ENCODE results near the gene ALPK3. TPM values are rescaled to one million over a fixed set of nuclear protein-coding genes. Genes with fewer than 3 reads are reported as not detected.

The ALPK3 gene
- total RNA-seq, 1 donor from 2014 or later, result 94.2 TPM

- no peaks in the 10 kb centered on the region for H3K27me3 Mint-ChIP-seq (ENCODE audit: unreplicated experiment)
- H3K27ac Mint-ChIP-seq (ENCODE audit: unreplicated experiment), result no peak overlapping the region
- no peaks in the 10 kb centered on the region for H3K9me3 Mint-ChIP-seq (ENCODE audit: unreplicated experiment)
- H3K4me1 Mint-ChIP-seq (ENCODE audit: unreplicated experiment), result peaks cover 11% of the 10 kb centered on the region
- H3K36me3 Mint-ChIP-seq (ENCODE audit: low read depth, unreplicated experiment), result peaks cover 24% of the 10 kb centered on the region
- DNase-seq (ENCODE audit: low spot score), result no peak
- no peak for TF ChIP-seq CTCF (IDR thresholded peaks at IDR 0.05; ENCODE audit: unreplicated experiment)
- H3K4me3 Mint-ChIP-seq (ENCODE audit: unreplicated experiment), result no peak overlapping the region
Measured at GRCh38 chr15:84804005-84804900, 12.9 kb upstream of the ALPK3 start.

DNA sequence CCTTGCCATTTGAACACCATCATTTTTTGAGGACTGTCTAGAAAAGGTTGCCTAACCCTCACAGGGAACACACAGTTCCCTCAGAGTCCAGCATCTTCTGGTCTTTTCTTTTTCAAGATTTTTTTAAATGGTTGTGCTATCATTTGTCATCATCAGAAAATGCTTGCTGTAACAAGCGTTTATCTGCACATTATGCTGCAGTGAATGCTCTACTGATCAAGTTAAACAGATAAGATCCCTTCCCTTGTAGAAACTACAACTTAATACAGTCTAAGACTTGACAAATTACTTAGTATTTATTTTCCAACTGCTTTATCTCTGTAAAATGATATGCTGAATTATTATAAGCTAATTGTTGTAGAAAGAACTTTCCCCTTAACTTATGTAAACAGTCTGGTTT, 11.9 kb upstream of the ALPK3 start:
- Mint-ChIP-seq H3K4me3 (ENCODE audit: unreplicated experiment) (no peak overlapping the region), H3K36me3 (ENCODE audit: low read depth, unreplicated experiment) (peaks cover 22% of the 10 kb centered on the region), H3K27me3 (ENCODE audit: unreplicated experiment) (peaks cover 4% of the 10 kb centered on the region), H3K27ac (ENCODE audit: unreplicated experiment) (no peak overlapping the region), H3K4me1 (ENCODE audit: unreplicated experiment) (peaks cover 11% of the 10 kb centered on the region), H3K9me3 (ENCODE audit: unreplicated experiment) (no peaks in the 10 kb centered on the region)
- TF ChIP-seq CTCF (IDR thresholded peaks at IDR 0.05; ENCODE audit: unreplicated experiment), result no peak
- no peak for DNase-seq (ENCODE audit: low spot score)

GRCh38 chr15:84807228-84807627, 9.9 kb upstream of the ALPK3 start:
- H3K36me3 Mint-ChIP-seq (ENCODE audit: low read depth, unreplicated experiment), result peaks cover 15% of the 10 kb centered on the region
- H3K4me1 Mint-ChIP-seq (ENCODE audit: unreplicated experiment), result peaks cover 14% of the 10 kb centered on the region
- no peaks in the 10 kb centered on the region for H3K9me3 Mint-ChIP-seq (ENCODE audit: unreplicated experiment)

GRCh38 chr15:84810073-84810840, 6.9 kb upstream of the ALPK3 start:
- Mint-ChIP-seq H3K27me3 (ENCODE audit: unreplicated experiment) (peaks cover 6% of the 10 kb centered on the region), H3K9me3 (ENCODE audit: unreplicated experiment) (no peaks in the 10 kb centered on the region), H3K4me3 (ENCODE audit: unreplicated experiment) (no peak overlapping the region), H3K36me3 (ENCODE audit: low read depth, unreplicated experiment) (peaks cover 3% of the 10 kb centered on the region), H3K4me1 (ENCODE audit: unreplicated experiment) (peaks cover 13% of the 10 kb centered on the region), H3K27ac (ENCODE audit: unreplicated experiment) (no peak overlapping the region)
- no peak for DNase-seq (ENCODE audit: low spot score)
- TF ChIP-seq CTCF (IDR thresholded peaks at IDR 0.05; ENCODE audit: unreplicated experiment), result no peak

More at GRCh38 chr15:84807228-84807627, 9.9 kb upstream of the ALPK3 start:
- Mint-ChIP-seq H3K27ac (ENCODE audit: unreplicated experiment) (no peak overlapping the region), H3K4me3 (ENCODE audit: unreplicated experiment) (no peak overlapping the region), H3K27me3 (ENCODE audit: unreplicated experiment) (peaks cover 4% of the 10 kb centered on the region)
- TF ChIP-seq CTCF (IDR thresholded peaks at IDR 0.05; ENCODE audit: unreplicated experiment), result no peak
- DNase-seq (ENCODE audit: low spot score), result no peak

All from endothelial cell (in vitro differentiated cells).